GM12878 (cell line): ENCODE data around the gene USP47. TPM values are rescaled to one million over a fixed set of nuclear protein-coding genes. Genes with fewer than 3 reads are reported as not detected.

Experiments used
- ATAC-seq: fragments of 200-7000 bp; cut with Tn5 transposase; 3 replicates; pipeline ENCODE4 v1.9.1; 2020; ENCODE audit warnings: mild to moderate bottlenecking, moderate library complexity
- BruUV-seq: library from RNA; stranded (reverse); fragments of 400-500 nt; replicated peaks from 2 replicates; lab custom pipeline; 2021; lab: Mats Ljungman, UMichigan
- CTCF ChIA-PET: fragments of 300-600 bp; sonication (Branson Sonifier 250); formaldehyde crosslinking; extraction: SDS; loops from one replicate; lab custom pipeline; 2021; ENCODE audit warnings: inconsistent platforms; lab: Yijun Ruan, JAX
- POLR2A ChIA-PET: fragments of 350-600 bp; formaldehyde crosslinking; extraction: SDS; loops from one replicate; lab custom pipeline; 2021; ENCODE audit warnings: inconsistent platforms; lab: Charles Lee
- RAD21 ChIA-PET: fragments of 300-600 bp; sonication (Branson Sonifier 250); formaldehyde crosslinking; loops from one replicate; lab custom pipeline; 2023; ENCODE audit warnings: antibody characterized with exemption; ENCODE audit not compliant: unreplicated experiment; lab: Charles Lee
- SMC1A ChIA-PET: fragments of 300-600 bp; sonication (Branson Sonifier 250); formaldehyde crosslinking; loops from one replicate; lab custom pipeline; 2023; ENCODE audit not compliant: unreplicated experiment, uncharacterized antibody; lab: Charles Lee
- DNase-seq: peaks from one replicate; pipeline ENCODE4 v3.0.0-alpha.2; 2011; ENCODE audit warnings: low read depth, low spot score
- FAIRE-seq: peaks from 3 replicates; lab custom pipeline; 2011; peaks lifted over from hg19 to GRCh38; lab: Jason Lieb, UNC
- H2AFZ ChIP-seq: 2 replicates; pipeline ENCODE4 v1.6.0; 2011; ENCODE audit warnings: low read depth, low read length, control low read depth; ENCODE audit not compliant: control insufficient read depth
- H3K27ac ChIP-seq: 2 replicates; pipeline ENCODE4 v1.5.1; 2011; ENCODE audit warnings: control low read depth; ENCODE audit not compliant: control insufficient read depth, insufficient read depth
- H3K27me3 ChIP-seq, 2 experiments: replicated peaks in 1 of 2; 2 replicates each; pipeline versions ENCODE4 v1.6.0 to v1.6.1; 2011; ENCODE audit warnings: low read length in 1 of 2; ENCODE audit not compliant: control insufficient read depth in 2 of 2, insufficient read depth in 2 of 2
- H3K36me3 ChIP-seq, 2 experiments: 2 replicates each; pipeline ENCODE4 v1.5.1; 2011; ENCODE audit warnings: low read length in 1 of 2; ENCODE audit not compliant: control insufficient read depth in 2 of 2, insufficient read depth in 2 of 2
- H3K4me1 ChIP-seq: 2 replicates; pipeline ENCODE4 v1.6.1; 2011; ENCODE audit warnings: mild to moderate bottlenecking, low read length, moderate library complexity, mixed read lengths; ENCODE audit not compliant: control insufficient read depth, insufficient read depth
- H3K4me2 ChIP-seq: 2 replicates; pipeline ENCODE4 v1.6.0; 2011; ENCODE audit warnings: control low read depth; ENCODE audit not compliant: control insufficient read depth, insufficient read depth
- H3K4me3 ChIP-seq: fragments of 200-600 bp; sonication (generic); 2 replicates; pipeline ENCODE4 v1.5.1; 2016
- H3K79me2 ChIP-seq: 2 replicates; pipeline ENCODE4 v1.6.0; 2011; ENCODE audit warnings: low read length; ENCODE audit not compliant: control insufficient read depth, insufficient read depth
- H3K9ac ChIP-seq: 2 replicates; pipeline ENCODE4 v1.8.0; 2011; ENCODE audit warnings: low read length, control low read depth, mixed read lengths; ENCODE audit not compliant: control insufficient read depth, insufficient read depth
- H3K9me3 ChIP-seq: replicated peaks from 3 replicates; pipeline ENCODE4 v1.5.1; 2011; ENCODE audit warnings: mild to moderate bottlenecking, low read length; ENCODE audit not compliant: control insufficient read depth, insufficient read depth
- H4K20me1 ChIP-seq: 2 replicates; pipeline ENCODE4 v1.6.0; 2011; ENCODE audit not compliant: control insufficient read depth, insufficient read depth
- ATF3 ChIP-seq: IDR thresholded peaks from 2 replicates; pipeline ENCODE4 v1.6.1; 2011; ENCODE audit warnings: low read depth, mild to moderate bottlenecking, low read length, moderate library complexity, borderline replicate concordance; ENCODE audit errors: extremely low read depth
- IKZF1 ChIP-seq: fragments of 450-650 bp; conservative IDR thresholded peaks from 2 replicates; pipeline ENCODE4 v1.6.1; 2017; ENCODE audit warnings: antibody characterized with exemption, mild to moderate bottlenecking
- JUNB ChIP-seq: IDR thresholded peaks from 2 replicates; pipeline ENCODE4 v1.6.1; 2016; ENCODE audit warnings: antibody characterized with exemption, mild to moderate bottlenecking
- JUND ChIP-seq: IDR thresholded peaks from 2 replicates; pipeline ENCODE4 v1.6.1; 2012; ENCODE audit warnings: low read depth, mild to moderate bottlenecking, low read length, improper control_type of control experiment, moderate library complexity
- NFXL1 ChIP-seq: fragments of 450-650 bp; IDR thresholded peaks from 2 replicates; pipeline ENCODE4 v1.6.1; 2017; ENCODE audit warnings: antibody characterized with exemption, mild to moderate bottlenecking, borderline replicate concordance
- NR2F1 ChIP-seq: fragments of 450-650 bp; conservative IDR thresholded peaks from 2 replicates; pipeline ENCODE4 v1.6.1; 2017; ENCODE audit warnings: mild to moderate bottlenecking
- POLR2AphosphoS5 ChIP-seq: IDR thresholded peaks from 2 replicates; pipeline ENCODE4 v1.6.1; 2011; ENCODE audit warnings: mild to moderate bottlenecking, low read length, inconsistent platforms
- RUNX3 ChIP-seq: IDR thresholded peaks from 2 replicates; pipeline ENCODE4 v1.6.1; 2012; ENCODE audit warnings: low read length, inconsistent platforms
- STAT1 ChIP-seq: fragments of 450-650 bp; conservative IDR thresholded peaks from 2 replicates; pipeline ENCODE4 v1.6.1; 2014; ENCODE audit warnings: antibody characterized with exemption, mild to moderate bottlenecking
- ZZZ3 ChIP-seq: IDR thresholded peaks from 2 replicates; pipeline ENCODE4 v1.6.1; 2011; ENCODE audit warnings: low read depth; ENCODE audit not compliant: control insufficient read depth, insufficient read length
- WGBS: methylation state at CpG from one replicate; pipeline ENCODE4 v1.1.6; 2016; ENCODE audit warnings: low lambda C conversion rate; ENCODE audit not compliant: insufficient replicate concordance, insufficient coverage; ENCODE audit errors: missing lambda C conversion rate; 5-methylcytosine and 5-hydroxymethylcytosine counted together
- in situ Hi-C: fragments of 300-500 bp; cut with MboI; formaldehyde crosslinking; loops from 9 replicates; pipeline ENCODE4 v1.14.3; 2018; ENCODE audit warnings: mixed read lengths
- intact Hi-C: fragments of 100-400 bp; cut with micrococcal nuclease; formaldehyde crosslinking; loops from one replicate; pipeline ENCODE4 v1.14.2; 2022; ENCODE audit not compliant: unreplicated experiment
- polyA plus RNA-seq, 11 experiments: library from polyadenylated mRNA; depleted of rRNA in 4 of 11; unstranded in 6 of 11; stranded (reverse) in 5 of 11; fragments of >200 nt; fragmentation: Nextera tagmentation in 4 of 11; fragmentation: Illumina TruSeq in 1 of 11; extraction: Ambion mirVana in 4 of 11; extraction: Trizol in 1 of 11; gene quantifications; 1 replicate in 1 of 11; 2 replicates in 10 of 11; pipeline versions ENCODE4 v1.2.1 to v1.2.3, GENCODE V29; 2011 to 2016; ENCODE audit warnings: inconsistent platforms in 2 of 11, missing spikeins in 2 of 11, low read depth in 1 of 11
- total RNA-seq, 4 experiments: library from RNA; depleted of rRNA in 3 of 4; stranded (reverse); fragments of >200 nt in 3 of 4; fragmentation: Illumina TruSeq in 1 of 4; extraction: Trizol in 1 of 4; gene quantifications; 2 replicates each; pipeline versions ENCODE4 v1.2.1 to v1.2.3, GENCODE V29; 2013 to 2021
- TF ChIP-seq, protein P1 (sequence below): fragments of 450-650 bp; IDR thresholded peaks from 2 replicates; pipeline ENCODE4 v1.6.1; 2016; ENCODE audit warnings: mild to moderate bottlenecking
- TF ChIP-seq, protein P2 (sequence below): IDR thresholded peaks from 2 replicates; pipeline ENCODE4 v1.6.1; 2011; ENCODE audit warnings: low read depth, low read length, improper control_type of control experiment, borderline replicate concordance
- TF ChIP-seq, protein P3 (sequence below): fragments of 450-650 bp; IDR thresholded peaks from 2 replicates; pipeline ENCODE4 v1.6.1; 2016; ENCODE audit warnings: mild to moderate bottlenecking, moderate library complexity, borderline replicate concordance
- TF ChIP-seq, protein P4 (sequence below): fragments of 450-650 bp; IDR thresholded peaks from 2 replicates; pipeline ENCODE4 v1.6.1; 2018; ENCODE audit warnings: mild to moderate bottlenecking, low read depth, moderate library complexity; ENCODE audit not compliant: partially characterized antibody

The USP47 gene
- total and polyA plus RNA-seq, 10 of the 15 experiments (the other 5 are each of a cell fraction or from before 2014, with no cell fraction given) = 13.9 to 54.0 (median 31.6) TPM

DNA sequence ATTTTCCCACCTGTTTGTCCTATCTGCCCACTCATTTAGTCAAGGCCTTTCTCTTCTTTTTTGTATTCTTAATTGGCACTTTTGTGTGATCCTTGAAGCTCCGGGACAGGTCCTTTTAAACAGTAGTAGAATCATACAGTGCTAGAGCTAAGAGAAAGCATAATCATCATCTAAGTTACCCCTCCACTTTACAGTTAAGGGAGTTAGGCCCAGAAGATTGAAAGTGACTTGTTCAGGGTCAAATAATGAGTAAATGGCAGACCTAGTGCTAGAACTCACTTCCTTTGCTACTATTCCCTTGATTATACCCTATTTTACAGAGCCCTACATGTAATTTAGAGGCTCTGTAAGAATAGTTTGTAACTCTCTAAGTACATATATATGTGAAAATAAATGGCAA, 2.5 kb downstream of the USP47 start:
- ChIA-PET CTCF (interaction anchor here (0.6 to 13.4 kb wide), 7 partner anchors 17 to 1490 kb away, joined by 4 to 211 read pairs (median 6); no protein-coding TSS in a partner anchor), POLR2A (interaction anchor here (1.1 to 2.6 kb wide), 5 partner anchors 11 to 39 kb away, joined by 4 to 11 read pairs (median 6); no protein-coding TSS in a partner anchor), SMC1A (interaction anchor here (0.8 to 4.2 kb wide), 13 partner anchors 12 to 816 kb away, joined by 3 to 29 read pairs (median 5); no protein-coding TSS in a partner anchor), RAD21 (interaction anchor here (0.8 to 3.0 kb wide), 5 partner anchors 13 to 1035 kb away, joined by 3 to 18 read pairs (median 4); partner anchors contain the start of gene EIF4G2)
- no peaks in the 10 kb centered on the region for H3K9me3 ChIP-seq
- ATAC-seq = peak; percentile 4
- H3K27ac ChIP-seq = peak overlapping the region; percentile 96; the same call in 1 of the 2 replicates
- H3K27me3 ChIP-seq = no peaks in the 10 kb centered on the region
- H3K36me3 ChIP-seq = no peaks in the 10 kb centered on the region
- H3K9ac ChIP-seq = peak overlapping the region; percentile 97; the same call in 1 of the 2 replicates
- H4K20me1 ChIP-seq = no peaks in the 10 kb centered on the region
- H3K4me2 ChIP-seq = peak overlapping the region; percentile 58
- H3K79me2 ChIP-seq = peaks cover 74% of the 10 kb centered on the region
- peak overlapping the region; percentile 77 for H3K4me3 ChIP-seq
- WGBS = 0% methylated on average over 1 of the region's 1 CpG
- no peak for DNase-seq
- no TSS peak for BruUV-seq
- in situ Hi-C loops = no loop called here
- FAIRE-seq = no peak
- intact Hi-C loops = loop anchor here (5.0 to 10.0 kb wide), 2 partner anchors 989 to 1037 kb away; partner anchors contain the start of genes EIF4G2 and ZBED5
- H3K4me1 ChIP-seq = peaks cover 5% of the 10 kb centered on the region; the same call in 1 of the 2 replicates
- H2AFZ ChIP-seq = no peak overlapping the region
- TF ChIP-seq, protein P1, sequence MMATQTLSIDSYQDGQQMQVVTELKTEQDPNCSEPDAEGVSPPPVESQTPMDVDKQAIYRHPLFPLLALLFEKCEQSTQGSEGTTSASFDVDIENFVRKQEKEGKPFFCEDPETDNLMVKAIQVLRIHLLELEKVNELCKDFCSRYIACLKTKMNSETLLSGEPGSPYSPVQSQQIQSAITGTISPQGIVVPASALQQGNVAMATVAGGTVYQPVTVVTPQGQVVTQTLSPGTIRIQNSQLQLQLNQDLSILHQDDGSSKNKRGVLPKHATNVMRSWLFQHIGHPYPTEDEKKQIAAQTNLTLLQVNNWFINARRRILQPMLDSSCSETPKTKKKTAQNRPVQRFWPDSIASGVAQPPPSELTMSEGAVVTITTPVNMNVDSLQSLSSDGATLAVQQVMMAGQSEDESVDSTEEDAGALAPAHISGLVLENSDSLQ = no peak
- TF ChIP-seq NR2F1 = no peak
- TF ChIP-seq IKZF1 = no peak
- no peak for TF ChIP-seq STAT1
- no peak for TF ChIP-seq RUNX3
- TF ChIP-seq JUNB = no peak
- TF ChIP-seq, protein P2, sequence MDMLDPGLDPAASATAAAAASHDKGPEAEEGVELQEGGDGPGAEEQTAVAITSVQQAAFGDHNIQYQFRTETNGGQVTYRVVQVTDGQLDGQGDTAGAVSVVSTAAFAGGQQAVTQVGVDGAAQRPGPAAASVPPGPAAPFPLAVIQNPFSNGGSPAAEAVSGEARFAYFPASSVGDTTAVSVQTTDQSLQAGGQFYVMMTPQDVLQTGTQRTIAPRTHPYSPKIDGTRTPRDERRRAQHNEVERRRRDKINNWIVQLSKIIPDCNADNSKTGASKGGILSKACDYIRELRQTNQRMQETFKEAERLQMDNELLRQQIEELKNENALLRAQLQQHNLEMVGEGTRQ = no peak
- no peak for TF ChIP-seq ZZZ3
- TF ChIP-seq, protein P3, sequence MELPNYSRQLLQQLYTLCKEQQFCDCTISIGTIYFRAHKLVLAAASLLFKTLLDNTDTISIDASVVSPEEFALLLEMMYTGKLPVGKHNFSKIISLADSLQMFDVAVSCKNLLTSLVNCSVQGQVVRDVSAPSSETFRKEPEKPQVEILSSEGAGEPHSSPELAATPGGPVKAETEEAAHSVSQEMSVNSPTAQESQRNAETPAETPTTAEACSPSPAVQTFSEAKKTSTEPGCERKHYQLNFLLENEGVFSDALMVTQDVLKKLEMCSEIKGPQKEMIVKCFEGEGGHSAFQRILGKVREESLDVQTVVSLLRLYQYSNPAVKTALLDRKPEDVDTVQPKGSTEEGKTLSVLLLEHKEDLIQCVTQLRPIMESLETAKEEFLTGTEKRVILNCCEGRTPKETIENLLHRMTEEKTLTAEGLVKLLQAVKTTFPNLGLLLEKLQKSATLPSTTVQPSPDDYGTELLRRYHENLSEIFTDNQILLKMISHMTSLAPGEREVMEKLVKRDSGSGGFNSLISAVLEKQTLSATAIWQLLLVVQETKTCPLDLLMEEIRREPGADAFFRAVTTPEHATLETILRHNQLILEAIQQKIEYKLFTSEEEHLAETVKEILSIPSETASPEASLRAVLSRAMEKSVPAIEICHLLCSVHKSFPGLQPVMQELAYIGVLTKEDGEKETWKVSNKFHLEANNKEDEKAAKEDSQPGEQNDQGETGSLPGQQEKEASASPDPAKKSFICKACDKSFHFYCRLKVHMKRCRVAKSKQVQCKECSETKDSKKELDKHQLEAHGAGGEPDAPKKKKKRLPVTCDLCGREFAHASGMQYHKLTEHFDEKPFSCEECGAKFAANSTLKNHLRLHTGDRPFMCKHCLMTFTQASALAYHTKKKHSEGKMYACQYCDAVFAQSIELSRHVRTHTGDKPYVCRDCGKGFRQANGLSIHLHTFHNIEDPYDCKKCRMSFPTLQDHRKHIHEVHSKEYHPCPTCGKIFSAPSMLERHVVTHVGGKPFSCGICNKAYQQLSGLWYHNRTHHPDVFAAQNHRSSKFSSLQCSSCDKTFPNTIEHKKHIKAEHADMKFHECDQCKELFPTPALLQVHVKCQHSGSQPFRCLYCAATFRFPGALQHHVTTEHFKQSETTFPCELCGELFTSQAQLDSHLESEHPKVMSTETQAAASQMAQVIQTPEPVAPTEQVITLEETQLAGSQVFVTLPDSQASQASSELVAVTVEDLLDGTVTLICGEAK = no peak
- TF ChIP-seq POLR2AphosphoS5 = no peak
- TF ChIP-seq, protein P4, sequence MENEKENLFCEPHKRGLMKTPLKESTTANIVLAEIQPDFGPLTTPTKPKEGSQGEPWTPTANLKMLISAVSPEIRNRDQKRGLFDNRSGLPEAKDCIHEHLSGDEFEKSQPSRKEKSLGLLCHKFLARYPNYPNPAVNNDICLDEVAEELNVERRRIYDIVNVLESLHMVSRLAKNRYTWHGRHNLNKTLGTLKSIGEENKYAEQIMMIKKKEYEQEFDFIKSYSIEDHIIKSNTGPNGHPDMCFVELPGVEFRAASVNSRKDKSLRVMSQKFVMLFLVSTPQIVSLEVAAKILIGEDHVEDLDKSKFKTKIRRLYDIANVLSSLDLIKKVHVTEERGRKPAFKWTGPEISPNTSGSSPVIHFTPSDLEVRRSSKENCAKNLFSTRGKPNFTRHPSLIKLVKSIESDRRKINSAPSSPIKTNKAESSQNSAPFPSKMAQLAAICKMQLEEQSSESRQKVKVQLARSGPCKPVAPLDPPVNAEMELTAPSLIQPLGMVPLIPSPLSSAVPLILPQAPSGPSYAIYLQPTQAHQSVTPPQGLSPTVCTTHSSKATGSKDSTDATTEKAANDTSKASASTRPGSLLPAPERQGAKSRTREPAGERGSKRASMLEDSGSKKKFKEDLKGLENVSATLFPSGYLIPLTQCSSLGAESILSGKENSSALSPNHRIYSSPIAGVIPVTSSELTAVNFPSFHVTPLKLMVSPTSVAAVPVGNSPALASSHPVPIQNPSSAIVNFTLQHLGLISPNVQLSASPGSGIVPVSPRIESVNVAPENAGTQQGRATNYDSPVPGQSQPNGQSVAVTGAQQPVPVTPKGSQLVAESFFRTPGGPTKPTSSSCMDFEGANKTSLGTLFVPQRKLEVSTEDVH = no peak
- TF ChIP-seq ATF3 = no peak
- TF ChIP-seq NFXL1 = no peak
- no peak for TF ChIP-seq JUND
